Liver (tissue), 9 donors: ENCODE measurements around the gene MN1. TPM values are rescaled to one million over a fixed set of nuclear protein-coding genes. Genes with fewer than 3 reads are reported as not detected.

ENCODE experiments used
- DNase-seq: peaks from one replicate; pipeline ENCODE4 v3.0.0-alpha.2; 2017; ENCODE audit warnings: low spot score
- H3K27ac ChIP-seq, 2 donors: one replicate each; pipeline ENCODE4 v1.7.0; 2013; ENCODE audit warnings: inconsistent platforms in 2 of 2, low read length in 2 of 2, control low read depth in 1 of 2, low read depth in 1 of 2, mild to moderate bottlenecking in 1 of 2
- H3K27me3 ChIP-seq, 4 donors: one replicate each; pipeline versions ENCODE4 v1.6.1 to v1.7.0; 2013; ENCODE audit warnings: low read length in 3 of 4, inconsistent platforms in 1 of 4, mild to moderate bottlenecking in 1 of 4, moderate library complexity in 1 of 4; ENCODE audit not compliant: control insufficient read depth in 4 of 4, insufficient read depth in 4 of 4
- H3K36me3 ChIP-seq, 4 donors: one replicate each; pipeline versions ENCODE4 v1.6.1 to v1.7.0; 2013; ENCODE audit warnings: low read length in 3 of 4, mild to moderate bottlenecking in 3 of 4, low read depth in 1 of 4, moderate library complexity in 1 of 4; ENCODE audit not compliant: control insufficient read depth in 4 of 4, insufficient read depth in 3 of 4
- H3K4me1 ChIP-seq, 4 donors: one replicate each; pipeline versions ENCODE4 v1.6.1 to v1.7.0; 2013; ENCODE audit warnings: low read length in 3 of 4, mild to moderate bottlenecking in 3 of 4, moderate library complexity in 1 of 4; ENCODE audit not compliant: control insufficient read depth in 4 of 4, insufficient read depth in 4 of 4
- H3K4me3 ChIP-seq, 3 donors: one replicate each; pipeline versions ENCODE4 v1.6.1 to v1.7.0; 2013; ENCODE audit warnings: low read length in 3 of 3, control low read depth in 1 of 3, low read depth in 1 of 3, mild to moderate bottlenecking in 1 of 3
- H3K9ac ChIP-seq, 2 donors: one replicate each; pipeline ENCODE4 v1.7.0; 2013; ENCODE audit warnings: low read length in 2 of 2, mild to moderate bottlenecking in 2 of 2, moderate library complexity in 2 of 2, control low read depth in 1 of 2, low read depth in 1 of 2
- H3K9me3 ChIP-seq, 4 donors: one replicate each; pipeline versions ENCODE4 v1.6.1 to v1.7.0; 2013; ENCODE audit warnings: low read length in 3 of 4; ENCODE audit not compliant: control insufficient read depth in 4 of 4
- ATF3 ChIP-seq: IDR thresholded peaks from 2 replicates; pipeline ENCODE4 v1.6.1; 2016; ENCODE audit warnings: antibody characterized with exemption
- CTCF ChIP-seq: fragments of 150-350 bp; IDR thresholded peaks from 2 replicates; pipeline ENCODE4 v1.5.1; 2017; ENCODE audit warnings: improper control_type of control experiment, low read depth, low read length; ENCODE audit not compliant: missing input control
- EGR1 ChIP-seq, 2 donors: IDR thresholded peaks; 2 replicates each; pipeline ENCODE4 v1.6.1; 2016 to 2018; ENCODE audit warnings: antibody characterized with exemption in 2 of 2, low read depth in 2 of 2
- FOXA1 ChIP-seq: IDR thresholded peaks from 2 replicates; pipeline ENCODE4 v1.6.1; 2016; ENCODE audit warnings: antibody characterized with exemption
- FOXA2 ChIP-seq: IDR thresholded peaks from 2 replicates; pipeline ENCODE4 v1.6.1; 2016; ENCODE audit warnings: antibody characterized with exemption
- GABPA ChIP-seq, 2 donors: IDR thresholded peaks in 1 of 2; conservative IDR thresholded peaks in 1 of 2; 2 replicates each; pipeline ENCODE4 v1.6.1; 2016; ENCODE audit warnings: antibody characterized with exemption in 2 of 2, mild to moderate bottlenecking in 1 of 2, moderate library complexity in 1 of 2
- HNF4A ChIP-seq, 2 donors: conservative IDR thresholded peaks; 2 replicates each; pipeline ENCODE4 v1.6.1; 2016; ENCODE audit warnings: antibody characterized with exemption in 2 of 2, mild to moderate bottlenecking in 2 of 2
- HNF4G ChIP-seq: IDR thresholded peaks from 2 replicates; pipeline ENCODE4 v1.6.1; 2016; ENCODE audit warnings: antibody characterized with exemption
- JUND ChIP-seq, 2 donors: IDR thresholded peaks; 2 replicates each; pipeline ENCODE4 v1.6.1; 2016; ENCODE audit warnings: antibody characterized with exemption in 2 of 2
- NR2F2 ChIP-seq: IDR thresholded peaks from 2 replicates; pipeline ENCODE4 v1.6.1; 2016; ENCODE audit warnings: antibody characterized with exemption
- RAD21 ChIP-seq, 2 donors: IDR thresholded peaks; 2 replicates each; pipeline ENCODE4 v1.6.1; 2016; ENCODE audit warnings: antibody characterized with exemption in 2 of 2, mild to moderate bottlenecking in 2 of 2
- REST ChIP-seq: IDR thresholded peaks from 2 replicates; pipeline ENCODE4 v1.6.1; 2016; ENCODE audit warnings: antibody characterized with exemption, mild to moderate bottlenecking
- RXRA ChIP-seq, 2 donors: IDR thresholded peaks; 2 replicates each; pipeline ENCODE4 v1.6.1; 2017 to 2018; ENCODE audit warnings: antibody characterized with exemption in 2 of 2, mild to moderate bottlenecking in 1 of 2
- SP1 ChIP-seq: IDR thresholded peaks from 2 replicates; pipeline ENCODE4 v1.6.1; 2018; ENCODE audit warnings: antibody characterized with exemption, mild to moderate bottlenecking
- TAF1 ChIP-seq: conservative IDR thresholded peaks from 2 replicates; pipeline ENCODE4 v1.6.1; 2016; ENCODE audit warnings: antibody characterized with exemption, mild to moderate bottlenecking
- YY1 ChIP-seq: IDR thresholded peaks from 2 replicates; pipeline ENCODE4 v1.6.1; 2016; ENCODE audit warnings: antibody characterized with exemption, mild to moderate bottlenecking
- ZBTB33 ChIP-seq: IDR thresholded peaks from 2 replicates; pipeline ENCODE4 v1.6.1; 2016; ENCODE audit warnings: antibody characterized with exemption
- WGBS: extraction: QIAGEN DNeasy Blood & Tissue Kit; methylation state at CpG from one replicate; pipeline ENCODE4 v1.1.7; 2013; 5-methylcytosine and 5-hydroxymethylcytosine counted together
- polyA plus RNA-seq, 2 donors: library from polyadenylated mRNA; stranded (reverse) in 1 of 2; unstranded in 1 of 2; fragments of 200-250 nt in 1 of 2; fragments of >200 nt in 1 of 2; fragmentation: Nextera tagmentation in 1 of 2; extraction: Ambion mirVana in 1 of 2; gene quantifications; one replicate each; pipeline versions ENCODE4 v1.2.1 to v1.2.3, GENCODE V29; 2013 to 2015
- total RNA-seq, 2 donors: library from RNA; depleted of rRNA; stranded (reverse); fragments of >200 nt; gene quantifications; one replicate each; pipeline ENCODE4 v1.2.3, GENCODE V29; 2014
- TF ChIP-seq, protein P1 (sequence below): IDR thresholded peaks from 2 replicates; pipeline ENCODE4 v1.6.1; 2016; ENCODE audit warnings: antibody characterized with exemption
- donor health status: healthy.
- donor health status: healthy.
- donor health status: healthy.
- donor health status: healthy.
- donor health status: healthy.

Gene MN1
- total and polyA plus RNA-seq, 4 donors: 0.10 to 0.33 (median 0.21) TPM

GRCh38 chr22:27778294-27779090, 23.1 kb downstream of the MN1 start (continued):
- no peak for TF ChIP-seq ZBTB33
- no peak for TF ChIP-seq RXRA (IDR thresholded peaks at IDR 0.05)
- TF ChIP-seq, protein P1, sequence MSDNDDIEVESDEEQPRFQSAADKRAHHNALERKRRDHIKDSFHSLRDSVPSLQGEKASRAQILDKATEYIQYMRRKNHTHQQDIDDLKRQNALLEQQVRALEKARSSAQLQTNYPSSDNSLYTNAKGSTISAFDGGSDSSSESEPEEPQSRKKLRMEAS: no peak
- TF ChIP-seq GABPA (IDR thresholded peaks at IDR 0.05 in 1 of 2, conservative IDR thresholded peaks at IDR 0.05 in 1 of 2): no peak
- no peak for TF ChIP-seq CTCF
- no peak for TF ChIP-seq JUND (IDR thresholded peaks at IDR 0.05)

DNA sequence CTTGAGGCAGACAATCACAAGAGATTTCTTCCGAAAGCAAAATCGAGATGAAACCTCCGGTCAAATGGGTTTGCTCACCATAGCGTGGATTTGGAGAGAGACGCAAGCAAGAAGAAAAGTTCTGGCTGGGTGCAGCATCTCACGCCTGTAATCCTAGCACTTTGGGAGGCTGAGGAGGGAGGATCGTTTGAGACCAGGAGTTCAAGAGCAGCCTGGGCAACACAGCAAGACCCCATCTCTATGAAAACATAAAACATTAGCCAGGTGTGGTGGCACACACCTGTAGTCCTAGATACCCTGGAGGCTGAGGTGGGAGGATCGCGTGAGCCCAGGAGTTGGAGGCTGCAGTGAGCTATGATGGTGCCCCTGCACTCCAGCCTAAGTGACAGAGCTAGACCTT, 24.4 kb downstream of the MN1 start:
- no peak overlapping the region for H3K4me3 ChIP-seq
- H3K27ac ChIP-seq: no peak overlapping the region
- no peaks in the 10 kb centered on the region for H3K9me3 ChIP-seq
- TF ChIP-seq REST: no peak
- no peak for TF ChIP-seq CTCF
- TF ChIP-seq HNF4G: no peak
- TF ChIP-seq GABPA (IDR thresholded peaks at IDR 0.05 in 1 of 2, conservative IDR thresholded peaks at IDR 0.05 in 1 of 2): no peak
- no peak for TF ChIP-seq RAD21 (IDR thresholded peaks at IDR 0.05)
- TF ChIP-seq SP1: no peak
- TF ChIP-seq TAF1: no peak
- TF ChIP-seq HNF4A (conservative IDR thresholded peaks at IDR 0.05): no peak
- TF ChIP-seq, protein P1: no peak
- TF ChIP-seq FOXA1: no peak
- TF ChIP-seq ZBTB33: no peak
- TF ChIP-seq FOXA2: no peak
- TF ChIP-seq NR2F2: no peak
- no peak for TF ChIP-seq YY1
- no peak for TF ChIP-seq EGR1 (IDR thresholded peaks at IDR 0.05; ENCODE audit: low read depth in 2 of 2)
- TF ChIP-seq JUND (IDR thresholded peaks at IDR 0.05): no peak
- no peak for TF ChIP-seq RXRA (IDR thresholded peaks at IDR 0.05)
- TF ChIP-seq ATF3: no peak
- H3K27me3 ChIP-seq: no peaks in the 10 kb centered on the region
- H3K4me1 ChIP-seq: no peaks in the 10 kb centered on the region
- 89% methylated on average over 9 of the region's 9 CpGs for WGBS
- no peak overlapping the region for H3K9ac ChIP-seq
- DNase-seq: no peak
- no peaks in the 10 kb centered on the region for H3K36me3 ChIP-seq
